ENCODE results near the gene EDN3.

DNA sequence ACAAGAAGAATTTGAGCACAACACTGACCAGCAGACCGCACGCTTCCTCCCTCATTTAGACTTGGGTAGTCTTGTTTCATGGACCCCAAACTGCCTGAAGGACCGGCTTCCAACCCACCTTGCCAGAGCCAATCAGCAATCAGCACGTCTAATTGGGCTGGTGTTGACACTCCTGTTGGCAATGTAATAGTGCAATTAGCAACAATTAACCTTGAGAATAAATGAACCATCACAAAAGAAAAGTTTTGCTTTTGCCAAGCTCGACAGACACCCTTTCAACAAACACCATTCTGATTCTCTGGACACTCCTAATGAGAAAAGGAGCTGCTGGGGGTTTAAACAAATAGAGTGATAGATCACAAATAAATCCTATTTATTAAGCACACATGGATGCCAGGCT is 61.0 kb downstream of the EDN3 start:
- TF ChIP-seq REST (IDR thresholded peaks at IDR 0.05; ENCODE audit: unreplicated experiment), result no peak
- TF ChIP-seq CTCF (conservative IDR thresholded peaks at IDR 0.05; ENCODE audit: low read depth in 2 of 2), result no peak
- no peak for TF ChIP-seq EZH2 (IDR thresholded peaks at IDR 0.05; ENCODE audit: low read depth, unreplicated experiment)
- TF ChIP-seq JUNB (IDR thresholded peaks at IDR 0.05; ENCODE audit: unreplicated experiment), result no peak
- TF ChIP-seq EZH2phosphoT487 (IDR thresholded peaks at IDR 0.05; ENCODE audit: unreplicated experiment), result no peak
- no peak for TF ChIP-seq ZNF114 (CRISPR knock-in tag; IDR thresholded peaks at IDR 0.05)
- no peak for TF ChIP-seq ETS1 (IDR thresholded peaks at IDR 0.05)
- TF ChIP-seq CREB1 (CRISPR knock-in tag; IDR thresholded peaks at IDR 0.05; ENCODE audit: low read depth), result no peak
- TF ChIP-seq POLR2AphosphoS5 (IDR thresholded peaks at IDR 0.05; ENCODE audit: low read depth), result no peak
- TF ChIP-seq NANOG (IDR thresholded peaks at IDR 0.05; ENCODE audit: borderline replicate concordance), result no peak

Data from GM23338 (cell line).